ENCODE measurements around the gene KCNT1.

KCNT1 gene

GRCh38 chr9:135744333-135745070 lies 42.5 kb downstream of the KCNT1 start:
- TF ChIP-seq CTCF (IDR thresholded peaks at IDR 0.05; ENCODE audit: insufficient read depth, low read length, missing control alignments), result no peak
- CTCF ChIA-PET, result no interaction called here
- no peak overlapping the region for H3K4me3 ChIP-seq (ENCODE audit: low read depth, low read length)
- DNase-seq (ENCODE audit: low read depth, low spot score), result no peak
- POLR2A ChIA-PET, result no interaction called here

GRCh38 chr9:135745189-135745588 lies 43.2 kb downstream of the KCNT1 start:
- no peak for TF ChIP-seq CTCF (IDR thresholded peaks at IDR 0.05; ENCODE audit: insufficient read depth, low read length, missing control alignments)
- H3K4me3 ChIP-seq (ENCODE audit: low read depth, low read length), result no peak overlapping the region
- ChIA-PET POLR2A (no interaction called here), CTCF (no interaction called here)
- no peak for DNase-seq (ENCODE audit: low read depth, low spot score)

GRCh38 chr9:135745686-135746324 lies 43.8 kb downstream of the KCNT1 start:
- ChIA-PET CTCF (no interaction called here), POLR2A (no interaction called here)
- no peak for DNase-seq (ENCODE audit: low read depth, low spot score)
- H3K4me3 ChIP-seq (ENCODE audit: low read depth, low read length), result no peak overlapping the region
- TF ChIP-seq CTCF (IDR thresholded peaks at IDR 0.05; ENCODE audit: insufficient read depth, low read length, missing control alignments), result no peak

DNA sequence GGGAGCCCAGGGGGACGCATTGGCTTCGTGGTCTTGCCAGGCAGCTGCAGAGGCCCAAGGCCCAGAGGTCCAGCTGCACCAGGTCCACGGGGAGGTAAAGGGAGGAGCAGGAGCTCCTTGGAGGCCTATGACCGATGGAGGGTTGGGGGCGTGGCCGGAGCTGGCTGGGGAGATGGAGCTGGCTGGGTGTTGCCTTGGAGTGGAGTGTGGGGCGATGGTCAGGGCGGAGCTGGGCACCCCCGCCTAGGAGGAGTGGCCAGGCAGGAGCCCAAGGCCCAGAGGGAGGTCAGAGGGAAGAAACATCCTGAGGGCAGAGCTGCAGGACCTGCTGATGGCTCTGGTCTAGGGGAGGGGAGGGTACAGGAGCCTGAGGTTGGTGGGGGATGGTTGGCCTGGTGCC lies 44.6 kb downstream of the KCNT1 start:
- ChIA-PET POLR2A (no interaction called here), CTCF (no interaction called here)
- DNase-seq (ENCODE audit: low read depth, low spot score), result no peak
- TF ChIP-seq CTCF (IDR thresholded peaks at IDR 0.05; ENCODE audit: insufficient read depth, low read length, missing control alignments), result no peak
- H3K4me3 ChIP-seq (ENCODE audit: low read depth, low read length), result no peak overlapping the region

- CTCF ChIA-PET, result no interaction called here
- no peak overlapping the region for H3K4me3 ChIP-seq (ENCODE audit: low read depth, low read length)
- no peak for DNase-seq (ENCODE audit: low read depth, low spot score)
- no peak for TF ChIP-seq CTCF (IDR thresholded peaks at IDR 0.05; ENCODE audit: insufficient read depth, low read length, missing control alignments)
- POLR2A ChIA-PET, result no interaction called here
Observed at GRCh38 chr9:135747311-135747710, 45.3 kb downstream of the KCNT1 start.

DNA sequence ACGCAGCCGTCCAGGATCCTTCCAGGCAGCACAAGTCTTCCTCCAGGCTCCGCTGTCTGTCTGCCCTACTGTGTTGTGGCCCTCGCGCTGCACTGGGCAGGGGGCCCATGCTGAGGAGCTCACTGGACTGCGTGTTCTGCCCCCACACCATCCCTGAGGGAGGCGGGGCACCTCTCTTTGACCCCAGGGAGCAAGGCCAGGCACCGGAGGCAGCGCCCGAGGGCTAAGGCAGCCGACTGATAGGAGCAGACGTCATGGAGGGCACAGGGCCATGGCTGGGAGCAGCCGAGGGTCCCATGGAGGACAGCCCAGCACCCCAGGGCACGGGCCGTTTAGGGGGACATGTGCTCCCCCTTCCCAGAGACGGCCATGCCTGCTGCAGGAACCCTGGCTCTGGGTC lies 46.7 kb downstream of the KCNT1 start:
- H3K4me3 ChIP-seq (ENCODE audit: low read depth, low read length), result no peak overlapping the region
- POLR2A ChIA-PET, result no interaction called here
- TF ChIP-seq CTCF (IDR thresholded peaks at IDR 0.05; ENCODE audit: insufficient read depth, low read length, missing control alignments), result no peak
- DNase-seq (ENCODE audit: low read depth, low spot score), result no peak
- CTCF ChIA-PET, result no interaction called here

Measured in AG04449 (cell line).